ENCODE results near the gene TUBGCP2. TPM values are rescaled to one million over a fixed set of nuclear protein-coding genes. Genes with fewer than 3 reads are reported as not detected.

Gene TUBGCP2
- total RNA-seq, 1 experiment from 2014 or later: 35.4 TPM

- TF ChIP-seq EZH2 (IDR thresholded peaks at IDR 0.05): no peak
- no peak for TF ChIP-seq CTCF (IDR thresholded peaks at IDR 0.05 in 2 of 3, conservative IDR thresholded peaks at IDR 0.05 in 1 of 3; ENCODE audit: borderline replicate concordance in 1 of 3, insufficient read depth in 1 of 3, low read depth in 2 of 3, low read length in 2 of 3)
Observed at GRCh38 chr10:133249094-133249780, 59.4 kb downstream of the TUBGCP2 start (continued).

GRCh38 chr10:133248334-133248715, 60.3 kb downstream of the TUBGCP2 start:
- peaks cover 0 to 9% of the 10 kb centered on the region in 2 experiments; a peak in 1 of 4 replicates for H3K4me1 ChIP-seq (ENCODE audit: control insufficient read depth in 1 of 2, insufficient read depth in 2 of 2, low read length in 2 of 2)
- TF ChIP-seq EZH2 (IDR thresholded peaks at IDR 0.05): no peak
- TF ChIP-seq CBX3 (IDR thresholded peaks at IDR 0.05; ENCODE audit: low read depth): no peak
- intact Hi-C loops (cut with micrococcal nuclease): no loop called here
- no peaks in the 10 kb centered on the region for H3K9me2 ChIP-seq (ENCODE audit: insufficient read depth)
- H3K27ac ChIP-seq (ENCODE audit: low read depth, low read length): no peak overlapping the region
- no peak overlapping the region for H2AFZ ChIP-seq (ENCODE audit: low read depth, low read length, poor library complexity, severe bottlenecking)
- H3K4me2 ChIP-seq (ENCODE audit: low read length): no peak overlapping the region
- no peak overlapping the region for H3K4me3 ChIP-seq (replicated peaks in 1 of 2; ENCODE audit: low read depth in 1 of 2, low read length in 2 of 2)
- ATAC-seq (no peak), DNase-seq (ENCODE audit: low read depth, low spot score) (no peak)
- ChIA-PET CTCF (no interaction called here), POLR2A (no interaction called here), RAD21 (ENCODE audit: low non-redundant PET in 1 of 2, low total read pairs in 2 of 2, uncharacterized antibody in 2 of 2, unreplicated experiment in 2 of 2) (no interaction called here)
- no TSS peak for BruUV-seq (replicated peaks)
- no peak overlapping the region for H3K9ac ChIP-seq (ENCODE audit: low read length)
- no peaks in the 10 kb centered on the region for H3K9me3 ChIP-seq (ENCODE audit: control insufficient read depth in 1 of 2, insufficient read depth in 1 of 2, low read depth in 1 of 2, low read length in 2 of 2)
- H3K79me2 ChIP-seq (ENCODE audit: insufficient read depth, low read length): no peaks in the 10 kb centered on the region
- H3K27me3 ChIP-seq (ENCODE audit: insufficient read depth, low read length): no peaks in the 10 kb centered on the region
- no peaks in the 10 kb centered on the region for H3K36me3 ChIP-seq (ENCODE audit: control insufficient read depth in 1 of 2, insufficient read depth in 2 of 2, low read length in 2 of 2)
- H4K20me1 ChIP-seq (ENCODE audit: insufficient read depth): no peaks in the 10 kb centered on the region
